ENCODE results near the gene CHGA. TPM values are rescaled to one million over a fixed set of nuclear protein-coding genes. Genes with fewer than 3 reads are reported as not detected.

Gene CHGA
- total and polyA plus RNA-seq, 7 donors: 0.04 to 0.87 (median 0.15) TPM; not detected in 3

- 82 to 89% (median 83%) methylated on average over 22 of the region's 22 CpGs for WGBS, 3 donors
- H3K27me3 ChIP-seq (ENCODE audit: insufficient read depth in 3 of 3, low read length in 2 of 3): no peaks in the 10 kb centered on the region
Observed at GRCh38 chr14:92958373-92959188, 35.6 kb downstream of the CHGA start.

GRCh38 chr14:92959189-92959531 lies 36.2 kb downstream of the CHGA start:
- ATAC-seq (no peak), DNase-seq (no peak)
- Histone ChIP-seq H3K27me3 (ENCODE audit: insufficient read depth in 3 of 3, low read length in 2 of 3) (no peaks in the 10 kb centered on the region), H3K4me3 (no peak overlapping the region), H3K9me3 (no peaks in the 10 kb centered on the region), H3K4me1 (no peaks in the 10 kb centered on the region), H3K27ac (no peak overlapping the region), H3K36me3 (ENCODE audit: insufficient read depth in 1 of 2, low read depth in 1 of 2) (peaks cover 0 to 51% of the 10 kb centered on the region in 2 donors)
- 48 to 67% (median 56%) methylated on average over 10 of the region's 10 CpGs for WGBS, 3 donors
- intact Hi-C loops (cut with DNase I): no loop called here
- TF ChIP-seq CTCF (IDR thresholded peaks at IDR 0.05): no peak

More at GRCh38 chr14:92958373-92959188, 35.6 kb downstream of the CHGA start:
- DNase-seq (no peak), ATAC-seq (no peak)
- Histone ChIP-seq H3K27ac (no peak overlapping the region), H3K4me1 (no peaks in the 10 kb centered on the region), H3K9me3 (no peaks in the 10 kb centered on the region), H3K36me3 (ENCODE audit: insufficient read depth in 1 of 2, low read depth in 1 of 2) (peaks cover 0 to 52% of the 10 kb centered on the region in 2 donors), H3K4me3 (no peak overlapping the region)
- intact Hi-C loops (cut with DNase I): no loop called here
- no peak for TF ChIP-seq CTCF (IDR thresholded peaks at IDR 0.05)

- TF ChIP-seq CTCF (IDR thresholded peaks at IDR 0.05): no peak
- H3K9me3 ChIP-seq: no peaks in the 10 kb centered on the region
- 82 to 85% (median 82%) methylated on average over 30 of the region's 30 CpGs for WGBS, 3 donors
- H3K36me3 ChIP-seq (ENCODE audit: insufficient read depth in 1 of 2, low read depth in 1 of 2): peaks cover 0 to 45% of the 10 kb centered on the region in 2 donors
- H3K27ac ChIP-seq: no peak overlapping the region
- DNase-seq: peak; percentile 8 to 21
- intact Hi-C loops (cut with DNase I): no loop called here
- H3K27me3 ChIP-seq (ENCODE audit: insufficient read depth in 3 of 3, low read length in 2 of 3): no peaks in the 10 kb centered on the region
- no peaks in the 10 kb centered on the region for H3K4me1 ChIP-seq
- ATAC-seq: no peak
- no peak overlapping the region for H3K4me3 ChIP-seq
Observed at GRCh38 chr14:92959761-92960680, 37.1 kb downstream of the CHGA start.

- Histone ChIP-seq H3K27ac (no peak overlapping the region), H3K9me3 (no peaks in the 10 kb centered on the region), H3K27me3 (ENCODE audit: insufficient read depth in 3 of 3, low read length in 2 of 3) (no peaks in the 10 kb centered on the region), H3K36me3 (ENCODE audit: insufficient read depth in 1 of 2, low read depth in 1 of 2) (peaks cover 0 to 42% of the 10 kb centered on the region in 2 donors), H3K4me1 (no peaks in the 10 kb centered on the region), H3K4me3 (no peak overlapping the region)
- intact Hi-C loops (cut with DNase I): no loop called here
- peak; percentile 2 to 30 for DNase-seq
- 92 to 94% (median 93%) methylated on average over 18 of the region's 18 CpGs for WGBS, 3 donors
- no peak for TF ChIP-seq CTCF (IDR thresholded peaks at IDR 0.05)
- no peak for ATAC-seq
Observed at GRCh38 chr14:92960706-92961566, 38.0 kb downstream of the CHGA start.
